ENCODE results near the gene CPEB1. TPM values are rescaled to one million over a fixed set of nuclear protein-coding genes. Genes with fewer than 3 reads are reported as not detected.
A peak's percentile ranks its signal among the peaks of the same experiment; 100 is the strongest.

The CPEB1 gene
- total RNA-seq, 1 donor from 2014 or later, result 10.6 TPM

DNA sequence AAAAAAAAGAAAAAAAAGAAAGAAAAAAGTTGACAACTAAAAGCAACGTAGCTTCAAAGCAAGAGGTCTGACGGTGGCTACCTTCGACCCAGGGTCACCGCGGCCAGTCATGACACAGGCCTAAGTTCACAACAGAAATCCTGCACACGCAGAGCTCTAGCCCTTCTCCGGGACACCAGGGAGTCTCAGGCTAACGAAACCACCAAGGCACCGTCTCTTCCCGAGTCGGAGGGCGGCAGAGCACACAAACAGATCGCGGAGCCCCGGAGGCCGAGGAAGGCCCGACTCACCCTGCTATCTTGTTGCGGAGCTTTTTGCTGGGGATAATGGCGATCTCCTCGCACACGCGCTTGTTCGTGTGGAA is 107.5 kb downstream of the CPEB1 start:
- intact Hi-C loops (cut with DNase I), result no loop called here
- Histone ChIP-seq H3K4me1 (peaks cover 41% of the 10 kb centered on the region), H3K36me3 (peaks cover 0 to 43% of the 10 kb centered on the region in 2 donors), H3K27ac (peak overlapping the region; percentile 73), H3K9me3 (no peaks in the 10 kb centered on the region), H3K4me3 (peak overlapping the region; percentile 88), H3K27me3 (no peaks in the 10 kb centered on the region)
- DNase-seq (ENCODE audit: extremely low spot score in 2 of 2), result peak in 1 of 2 donors; percentile 80
- TF ChIP-seq POLR2AphosphoS5 (IDR thresholded peaks at IDR 0.05; ENCODE audit: insufficient read depth in 1 of 2, low read depth in 1 of 2), result no peak
- TF ChIP-seq, protein P1, sequence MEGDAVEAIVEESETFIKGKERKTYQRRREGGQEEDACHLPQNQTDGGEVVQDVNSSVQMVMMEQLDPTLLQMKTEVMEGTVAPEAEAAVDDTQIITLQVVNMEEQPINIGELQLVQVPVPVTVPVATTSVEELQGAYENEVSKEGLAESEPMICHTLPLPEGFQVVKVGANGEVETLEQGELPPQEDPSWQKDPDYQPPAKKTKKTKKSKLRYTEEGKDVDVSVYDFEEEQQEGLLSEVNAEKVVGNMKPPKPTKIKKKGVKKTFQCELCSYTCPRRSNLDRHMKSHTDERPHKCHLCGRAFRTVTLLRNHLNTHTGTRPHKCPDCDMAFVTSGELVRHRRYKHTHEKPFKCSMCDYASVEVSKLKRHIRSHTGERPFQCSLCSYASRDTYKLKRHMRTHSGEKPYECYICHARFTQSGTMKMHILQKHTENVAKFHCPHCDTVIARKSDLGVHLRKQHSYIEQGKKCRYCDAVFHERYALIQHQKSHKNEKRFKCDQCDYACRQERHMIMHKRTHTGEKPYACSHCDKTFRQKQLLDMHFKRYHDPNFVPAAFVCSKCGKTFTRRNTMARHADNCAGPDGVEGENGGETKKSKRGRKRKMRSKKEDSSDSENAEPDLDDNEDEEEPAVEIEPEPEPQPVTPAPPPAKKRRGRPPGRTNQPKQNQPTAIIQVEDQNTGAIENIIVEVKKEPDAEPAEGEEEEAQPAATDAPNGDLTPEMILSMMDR (IDR thresholded peaks at IDR 0.05), result no peak
- no peak for TF ChIP-seq POLR2A (IDR thresholded peaks at IDR 0.05)

- Histone ChIP-seq H3K27me3 (no peaks in the 10 kb centered on the region), H3K4me3 (peak overlapping the region; percentile 88), H3K27ac (peak overlapping the region; percentile 73), H3K36me3 (peaks cover 0 to 48% of the 10 kb centered on the region in 2 donors), H3K9me3 (no peaks in the 10 kb centered on the region), H3K4me1 (peaks cover 41% of the 10 kb centered on the region)
- intact Hi-C loops (cut with DNase I), result no loop called here
- no peak for TF ChIP-seq POLR2AphosphoS5 (IDR thresholded peaks at IDR 0.05; ENCODE audit: insufficient read depth in 1 of 2, low read depth in 1 of 2)
- TF ChIP-seq, protein P1 (IDR thresholded peaks at IDR 0.05), result no peak
- TF ChIP-seq POLR2A (IDR thresholded peaks at IDR 0.05), result no peak
- peak in 1 of 2 donors; percentile 77 for DNase-seq (ENCODE audit: extremely low spot score in 2 of 2)
Measured at GRCh38 chr15:82538961-82539690, 108.0 kb downstream of the CPEB1 start.

GRCh38 chr15:82537351-82537908 is 109.7 kb downstream of the CPEB1 start:
- H3K36me3 ChIP-seq, result peaks cover 0 to 52% of the 10 kb centered on the region in 2 donors
- no peaks in the 10 kb centered on the region for H3K27me3 ChIP-seq
- H3K9me3 ChIP-seq, result no peaks in the 10 kb centered on the region
- TF ChIP-seq, protein P1 (IDR thresholded peaks at IDR 0.05), result no peak
- no peak for TF ChIP-seq POLR2A (IDR thresholded peaks at IDR 0.05)
- no peak overlapping the region for H3K27ac ChIP-seq
- intact Hi-C loops (cut with DNase I), result no loop called here
- H3K4me1 ChIP-seq, result peaks cover 41% of the 10 kb centered on the region
- H3K4me3 ChIP-seq, result no peak overlapping the region
- DNase-seq (ENCODE audit: extremely low spot score in 2 of 2), result peak in 1 of 2 donors; percentile 72

GRCh38 chr15:82536409-82537350 is 110.5 kb downstream of the CPEB1 start:
- peaks cover 0 to 52% of the 10 kb centered on the region in 2 donors for H3K36me3 ChIP-seq
- H3K4me3 ChIP-seq, result no peak overlapping the region
- H3K27me3 ChIP-seq, result no peaks in the 10 kb centered on the region
- intact Hi-C loops (cut with DNase I), result no loop called here
- peak in 1 of 2 donors; percentile 83 for DNase-seq (ENCODE audit: extremely low spot score in 2 of 2)
- H3K27ac ChIP-seq, result no peak overlapping the region
- peaks cover 41% of the 10 kb centered on the region for H3K4me1 ChIP-seq
- no peaks in the 10 kb centered on the region for H3K9me3 ChIP-seq
- TF ChIP-seq POLR2AphosphoS5 (IDR thresholded peaks at IDR 0.05; ENCODE audit: insufficient read depth in 1 of 2, low read depth in 1 of 2), result no peak
- TF ChIP-seq, protein P1 (IDR thresholded peaks at IDR 0.05), result no peak
- TF ChIP-seq POLR2A (IDR thresholded peaks at IDR 0.05), result no peak
